Hepatic stellate cell (primary cell): ENCODE data around the gene ELMO3.
A peak's percentile ranks its signal among the peaks of the same experiment; 100 is the strongest.

Source experiments
- DNase-seq: peaks from one replicate; pipeline ENCODE4 v3.0.0; 2011; ENCODE audit warnings: low spot score

Gene ELMO3

GRCh38 chr16:67198238-67198734 is 645 bp upstream of the ELMO3 start:
- peak; percentile 85 for DNase-seq

DNA sequence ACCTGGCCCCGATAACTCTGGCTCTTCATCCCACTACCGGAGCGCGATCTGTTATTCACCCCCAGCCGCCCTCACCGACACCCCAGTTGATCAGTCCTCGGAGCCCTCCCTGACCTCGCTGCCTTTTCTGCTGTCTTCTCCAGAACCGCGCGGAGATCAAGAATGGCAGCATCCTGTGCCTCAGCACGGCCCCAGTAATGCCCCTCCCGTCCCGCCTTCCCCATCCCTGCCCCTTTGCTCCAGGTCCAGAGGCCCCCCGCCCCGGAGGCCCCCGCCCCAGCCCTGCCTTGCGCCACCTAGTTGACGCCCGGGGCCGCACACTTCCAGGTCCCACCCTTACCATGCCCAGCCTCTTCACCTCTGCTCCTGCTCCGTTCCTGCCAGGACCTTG is 872 bp downstream of the ELMO3 start:
- no peak for DNase-seq

- no peak for DNase-seq
Measured at GRCh38 chr16:67200491-67200890, 1.6 kb downstream of the ELMO3 start.

GRCh38 chr16:67201411-67202345 is 2.7 kb downstream of the ELMO3 start:
- no peak for DNase-seq

- DNase-seq, result no peak
Measured at GRCh38 chr16:67202426-67202825, 3.5 kb downstream of the ELMO3 start.

DNA sequence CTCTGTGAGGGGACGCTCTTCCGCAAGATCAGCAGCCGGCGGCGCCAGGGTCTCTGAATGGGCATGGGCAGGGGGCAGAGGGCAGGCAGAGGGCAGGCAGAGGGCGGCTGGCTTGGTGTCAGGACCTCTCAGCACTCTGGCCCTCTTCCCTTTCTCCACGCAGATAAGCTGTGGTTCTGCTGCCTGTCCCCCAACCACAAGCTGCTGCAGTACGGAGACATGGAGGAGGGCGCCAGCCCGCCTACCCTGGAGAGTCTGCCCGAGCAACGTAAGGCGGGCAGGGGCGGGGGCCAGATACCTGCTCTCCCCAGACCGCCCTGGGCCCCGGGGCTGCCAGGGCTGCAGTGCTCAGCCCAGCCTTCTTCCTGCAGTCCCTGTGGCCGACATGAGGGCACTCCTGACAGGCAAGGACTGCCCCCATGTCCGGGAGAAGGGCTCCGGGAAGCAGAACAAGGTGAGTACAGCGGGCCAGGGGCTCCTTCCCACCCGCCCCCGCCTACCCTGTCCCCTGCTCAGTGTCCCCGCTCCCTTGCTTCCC is 4.1 kb downstream of the ELMO3 start:
- DNase-seq, result no peak

- DNase-seq, result no peak
Measured at GRCh38 chr16:67204076-67204475, 5.1 kb downstream of the ELMO3 start.

- no peak for DNase-seq
Measured at GRCh38 chr16:67206129-67206837, 7.4 kb downstream of the ELMO3 start.

GRCh38 chr16:67206838-67207248 is 7.9 kb downstream of the ELMO3 start:
- DNase-seq, result no peak

- DNase-seq, result peak; percentile 81
Measured at GRCh38 chr16:67207249-67208091, 8.5 kb downstream of the ELMO3 start.

GRCh38 chr16:67208154-67208896 is 9.4 kb downstream of the ELMO3 start:
- DNase-seq, result no peak

- DNase-seq, result no peak
Measured at GRCh38 chr16:67209565-67209964, 10.6 kb downstream of the ELMO3 start.

GRCh38 chr16:67210069-67210937 is 11.4 kb downstream of the ELMO3 start:
- no peak for DNase-seq

- no peak for DNase-seq
Measured at GRCh38 chr16:67211674-67212073, 12.7 kb downstream of the ELMO3 start.

- DNase-seq, result no peak
Measured at GRCh38 chr16:67212766-67213165, 13.8 kb downstream of the ELMO3 start.

DNA sequence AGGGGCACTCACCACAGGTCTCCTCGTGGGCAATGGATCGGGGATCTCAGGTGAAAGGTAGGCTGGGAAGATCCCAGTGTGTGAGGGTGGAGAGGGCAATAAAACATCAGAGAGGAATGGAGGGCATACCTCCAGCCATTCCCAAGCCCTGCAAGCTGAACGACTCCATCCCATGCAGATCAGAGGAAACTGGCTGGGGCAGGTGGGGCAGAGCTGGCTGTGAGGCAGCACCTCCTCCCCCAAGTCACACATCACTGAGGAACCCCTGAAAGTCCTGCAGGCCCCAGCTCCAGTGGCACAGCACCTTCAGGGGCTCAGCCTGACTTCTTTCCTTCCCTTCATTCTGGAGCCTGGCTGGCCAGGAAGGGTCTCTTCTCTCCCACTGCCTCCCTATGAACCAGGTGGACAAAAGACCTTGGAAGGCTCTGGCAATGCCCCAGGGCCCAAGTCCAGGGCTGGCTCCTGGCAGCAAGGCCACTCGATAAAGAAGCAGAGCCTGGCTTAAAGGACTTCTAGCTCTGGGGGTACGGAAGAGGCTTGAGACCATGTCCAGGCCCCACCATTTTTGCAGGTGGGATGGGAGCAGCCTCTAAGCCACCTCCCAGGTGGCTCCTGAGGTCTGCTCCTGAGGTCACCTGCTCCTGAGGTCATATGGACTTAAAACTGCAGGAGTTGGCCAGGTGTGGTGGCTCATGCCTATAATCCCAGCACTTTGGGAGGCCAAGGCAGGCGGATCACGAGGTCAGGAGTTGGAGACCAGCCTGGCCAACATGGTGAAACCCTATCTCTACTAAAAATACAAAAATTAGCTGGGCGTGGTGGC is 14.5 kb downstream of the ELMO3 start:
- DNase-seq, result no peak

DNA sequence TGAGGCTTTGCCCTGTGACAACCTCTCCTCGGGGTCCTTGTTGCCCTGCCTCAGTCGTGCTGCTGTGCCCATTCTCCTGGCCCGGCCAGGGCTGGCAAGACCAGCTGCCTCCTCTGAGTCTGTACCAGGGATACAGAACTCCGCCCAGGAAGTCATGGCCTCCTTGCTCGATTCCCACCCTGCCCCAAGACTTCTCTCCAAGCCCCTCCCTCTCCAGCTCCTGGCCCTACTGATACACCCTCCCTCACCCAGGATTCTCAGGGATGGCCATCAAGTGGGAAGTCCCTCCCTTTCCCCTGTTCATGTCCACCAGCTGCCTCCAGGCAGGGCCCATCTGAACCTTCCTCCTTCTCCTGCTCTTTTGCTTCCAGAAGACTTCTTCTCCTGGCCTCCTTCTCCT is 16.8 kb downstream of the ELMO3 start:
- no peak for DNase-seq

- no peak for DNase-seq
Measured at GRCh38 chr16:67216612-67217490, 17.9 kb downstream of the ELMO3 start.
